GM12872 (cell line): ENCODE results near the gene TUB.

Source experiments
- TF ChIP-seq, protein P1 (sequence below): IDR thresholded peaks from 3 replicates; pipeline ENCODE4 v1.5.1; 2011; ENCODE audit warnings: low read depth, mild to moderate bottlenecking, low read length, moderate library complexity; ENCODE audit not compliant: insufficient read depth

TUB gene

DNA sequence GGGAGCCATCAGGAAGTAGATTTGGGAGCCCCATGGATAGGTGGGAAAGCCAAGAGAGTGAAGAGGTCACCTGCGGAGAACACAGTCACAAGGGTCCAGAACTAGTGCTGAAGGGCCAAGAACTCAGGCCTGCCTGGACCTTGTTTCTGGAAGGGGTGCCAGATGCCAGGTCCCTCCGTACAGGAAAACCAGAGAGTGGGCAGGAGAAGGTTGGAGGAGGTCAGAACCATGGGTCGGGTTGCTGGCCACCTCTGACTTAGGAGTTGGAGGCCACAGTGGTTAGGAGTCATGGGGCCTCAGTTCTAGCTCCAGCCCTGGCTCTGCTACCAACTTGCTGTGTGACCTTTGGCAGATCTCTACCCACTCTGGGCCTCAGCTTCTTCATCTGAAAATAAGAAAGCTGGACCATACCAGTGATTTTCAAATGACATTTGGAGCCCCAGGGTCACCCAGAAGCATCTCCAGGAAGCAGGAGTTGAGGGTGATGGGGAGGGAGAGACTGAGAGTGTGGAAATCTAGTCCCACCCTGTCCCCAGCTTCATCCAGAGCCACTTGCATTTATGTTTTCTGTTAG is 20.8 kb upstream of the TUB start:
- TF ChIP-seq, protein P1, sequence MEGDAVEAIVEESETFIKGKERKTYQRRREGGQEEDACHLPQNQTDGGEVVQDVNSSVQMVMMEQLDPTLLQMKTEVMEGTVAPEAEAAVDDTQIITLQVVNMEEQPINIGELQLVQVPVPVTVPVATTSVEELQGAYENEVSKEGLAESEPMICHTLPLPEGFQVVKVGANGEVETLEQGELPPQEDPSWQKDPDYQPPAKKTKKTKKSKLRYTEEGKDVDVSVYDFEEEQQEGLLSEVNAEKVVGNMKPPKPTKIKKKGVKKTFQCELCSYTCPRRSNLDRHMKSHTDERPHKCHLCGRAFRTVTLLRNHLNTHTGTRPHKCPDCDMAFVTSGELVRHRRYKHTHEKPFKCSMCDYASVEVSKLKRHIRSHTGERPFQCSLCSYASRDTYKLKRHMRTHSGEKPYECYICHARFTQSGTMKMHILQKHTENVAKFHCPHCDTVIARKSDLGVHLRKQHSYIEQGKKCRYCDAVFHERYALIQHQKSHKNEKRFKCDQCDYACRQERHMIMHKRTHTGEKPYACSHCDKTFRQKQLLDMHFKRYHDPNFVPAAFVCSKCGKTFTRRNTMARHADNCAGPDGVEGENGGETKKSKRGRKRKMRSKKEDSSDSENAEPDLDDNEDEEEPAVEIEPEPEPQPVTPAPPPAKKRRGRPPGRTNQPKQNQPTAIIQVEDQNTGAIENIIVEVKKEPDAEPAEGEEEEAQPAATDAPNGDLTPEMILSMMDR = no peak

DNA sequence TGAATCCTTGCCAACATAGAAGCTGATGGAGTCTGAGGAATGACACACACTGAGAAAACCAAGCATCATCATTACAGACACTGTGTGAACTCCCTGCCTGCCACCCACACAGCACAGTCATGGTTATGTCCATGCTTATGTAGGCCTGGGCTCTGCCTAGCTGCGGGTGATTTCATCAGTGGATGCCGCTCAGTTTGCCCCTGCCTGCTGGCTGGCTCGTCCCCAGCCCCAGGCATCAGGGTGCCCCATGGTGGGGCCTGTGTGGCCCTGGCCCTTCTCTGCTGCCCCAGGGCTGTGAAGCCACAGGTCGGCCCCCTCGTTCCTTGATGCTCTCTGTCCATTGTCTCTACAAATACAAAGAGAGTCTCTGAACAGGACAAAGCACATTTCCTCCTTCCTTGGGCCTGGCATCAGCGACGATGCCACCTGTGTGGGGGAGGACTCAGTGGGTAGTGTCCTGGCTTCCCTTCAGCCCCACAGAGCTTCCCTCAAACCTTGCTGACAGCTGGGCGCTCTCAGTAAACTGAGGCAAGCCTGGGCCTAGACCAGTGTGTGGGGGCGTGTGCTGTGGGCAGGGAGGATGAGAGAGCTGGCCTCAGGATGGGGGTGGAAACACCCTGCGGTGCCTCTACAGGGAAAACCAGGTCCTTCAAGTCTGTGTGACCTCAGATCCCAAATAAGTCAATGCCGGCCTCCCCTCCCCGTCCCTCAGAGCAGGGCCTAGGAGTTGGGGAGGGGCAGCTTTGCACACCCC is 20.0 kb upstream of the TUB start:
- TF ChIP-seq, protein P1 = no peak

DNA sequence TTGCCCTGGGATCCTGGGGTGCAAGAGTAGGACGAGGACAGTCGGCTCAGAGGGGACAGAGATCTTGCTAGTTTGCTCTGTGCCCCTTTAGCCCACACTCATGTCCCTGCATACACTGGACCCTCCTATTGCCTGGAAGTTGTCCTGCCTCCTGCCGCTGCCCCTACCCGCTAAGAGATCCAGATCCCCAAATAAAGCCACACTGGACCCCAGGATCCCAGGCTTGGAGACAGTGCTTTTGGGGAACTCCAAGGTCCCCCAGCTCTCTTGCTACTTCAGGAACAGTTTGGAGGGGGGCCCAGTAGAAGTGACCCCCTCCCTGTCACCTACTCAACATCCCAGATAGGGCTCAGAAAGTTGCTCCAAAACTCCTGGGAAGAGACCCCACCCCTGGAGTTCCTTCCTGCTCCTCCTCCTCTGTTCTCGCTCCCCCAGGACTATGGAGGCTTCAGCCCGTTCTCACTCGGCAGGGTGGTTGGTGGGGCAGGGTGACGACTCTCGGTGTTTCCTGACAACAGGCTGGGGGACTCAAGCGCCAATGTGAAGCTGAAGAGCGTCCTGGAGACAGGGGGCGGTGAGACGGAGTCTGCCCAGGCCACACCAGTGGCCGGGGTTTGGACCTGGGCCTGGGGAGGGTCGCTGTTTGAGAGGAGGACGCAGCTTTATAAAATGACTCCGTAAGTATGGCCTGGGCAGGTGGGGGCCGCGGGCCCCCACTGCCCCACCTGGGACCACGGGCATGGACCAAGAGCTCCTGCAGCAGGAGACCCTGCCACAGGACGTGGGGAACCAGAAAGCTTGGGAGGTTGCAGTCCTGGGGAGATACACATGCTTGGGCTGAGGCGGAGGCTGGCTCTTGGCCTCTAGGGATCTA is 19.2 kb upstream of the TUB start:
- TF ChIP-seq, protein P1 = no peak

DNA sequence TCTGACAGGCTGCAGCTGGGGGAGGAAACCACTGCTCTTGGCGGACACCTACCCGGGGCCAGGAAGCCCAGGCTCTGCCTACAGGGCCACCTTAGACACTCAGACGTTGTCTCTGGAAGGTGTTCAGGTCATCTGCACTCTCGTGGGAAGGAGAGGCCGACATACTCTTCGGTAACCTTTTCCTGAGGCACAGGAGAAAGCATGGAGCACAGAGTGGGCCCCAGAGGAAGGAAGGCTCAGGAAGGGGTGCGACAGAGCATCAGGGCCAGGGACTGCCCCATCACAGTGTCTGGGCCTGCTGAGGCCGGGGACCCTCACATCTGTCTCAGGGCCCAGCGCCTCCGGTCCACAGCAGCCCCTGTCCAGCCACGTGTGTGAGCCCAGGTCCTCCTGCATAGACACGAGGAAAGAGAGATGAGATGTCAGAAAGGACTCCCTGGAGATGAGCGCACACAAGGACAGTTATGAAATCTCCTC is 18.2 kb upstream of the TUB start:
- TF ChIP-seq, protein P1 = no peak

DNA sequence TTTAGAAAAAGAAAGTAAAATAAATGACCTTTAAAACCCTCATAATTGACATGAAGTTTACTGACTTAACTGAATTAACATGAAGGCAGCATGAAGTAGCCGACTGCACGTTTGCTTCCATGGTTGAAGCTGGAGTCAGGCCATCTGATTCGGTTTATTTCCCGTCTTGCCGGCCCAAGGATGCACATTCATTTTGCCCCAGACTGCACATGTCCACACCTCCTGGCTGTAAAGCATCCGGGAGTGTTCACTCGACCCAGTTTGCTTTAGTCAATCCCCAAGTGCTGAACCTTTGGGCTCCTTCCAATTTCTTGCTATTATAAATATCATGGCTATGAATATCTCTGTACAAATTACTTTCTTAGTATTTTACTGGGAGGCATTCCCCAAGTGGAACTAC is 17.7 kb upstream of the TUB start:
- TF ChIP-seq, protein P1 = no peak

DNA sequence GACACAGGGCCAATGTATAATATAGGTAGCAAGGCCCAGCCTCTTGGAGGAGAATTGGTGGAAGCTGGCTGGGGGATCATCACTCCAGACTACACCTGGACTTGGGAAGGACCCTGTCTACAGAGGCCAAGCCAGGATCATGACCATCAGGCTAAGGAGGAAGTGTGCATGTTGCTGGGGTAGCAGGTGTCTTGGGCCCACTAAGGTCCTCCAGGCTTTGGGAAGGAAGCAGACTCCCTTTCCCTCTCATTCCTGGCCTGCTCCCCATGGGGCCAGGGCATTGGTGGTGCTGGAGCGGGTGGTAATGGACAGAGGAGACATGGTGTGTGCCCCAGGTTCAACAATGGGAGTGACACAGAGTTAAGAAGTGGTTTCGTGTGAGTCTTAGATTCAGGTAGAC is 16.0 kb upstream of the TUB start:
- TF ChIP-seq, protein P1 = no peak
